Measurements from ENCODE around the gene PTPRK. TPM values are rescaled to one million over a fixed set of nuclear protein-coding genes. Genes with fewer than 3 reads are reported as not detected.

PTPRK gene
- total and polyA plus RNA-seq, 2 experiments from 2014 or later = 26.9 to 56.4 TPM

DNA sequence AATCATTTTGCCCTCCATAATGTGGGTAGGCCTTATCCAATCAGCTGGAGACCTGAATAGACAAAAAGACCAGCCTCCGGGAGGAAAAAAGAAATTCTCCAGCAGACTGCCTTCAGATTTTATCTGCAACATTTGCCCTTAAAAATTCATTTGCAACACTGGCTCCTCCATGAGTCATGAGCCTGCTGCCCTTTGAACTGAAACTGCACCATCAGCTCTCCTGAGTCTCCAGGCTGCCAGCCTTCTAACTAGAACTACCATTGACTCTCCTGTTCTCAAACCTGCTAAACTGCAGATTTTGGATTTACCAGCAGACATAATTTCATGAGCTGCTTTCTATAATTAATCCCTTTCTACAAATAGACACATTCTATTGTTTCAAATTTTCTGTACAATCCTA is 395.7 kb downstream of the PTPRK start:
- Histone ChIP-seq H3K36me3 (ENCODE audit: insufficient read depth) (no peaks in the 10 kb centered on the region), H3K27me3 (ENCODE audit: insufficient read depth) (no peaks in the 10 kb centered on the region), H2AFZ (no peak overlapping the region), H3K27ac (ENCODE audit: low read depth) (no peak overlapping the region), H3K4me1 (ENCODE audit: insufficient read depth) (no peaks in the 10 kb centered on the region), H4K20me1 (replicated peaks; ENCODE audit: insufficient read depth) (no peaks in the 10 kb centered on the region), H3K79me2 (replicated peaks; ENCODE audit: insufficient read depth) (no peaks in the 10 kb centered on the region), H3K9me2 (ENCODE audit: insufficient read depth) (no peaks in the 10 kb centered on the region), H3K4me3 (no peak overlapping the region), H3F3A (replicated peaks; ENCODE audit: low read depth) (no peaks in the 10 kb centered on the region), H3K4me2 (no peak overlapping the region)
- TF ChIP-seq, protein P1, sequence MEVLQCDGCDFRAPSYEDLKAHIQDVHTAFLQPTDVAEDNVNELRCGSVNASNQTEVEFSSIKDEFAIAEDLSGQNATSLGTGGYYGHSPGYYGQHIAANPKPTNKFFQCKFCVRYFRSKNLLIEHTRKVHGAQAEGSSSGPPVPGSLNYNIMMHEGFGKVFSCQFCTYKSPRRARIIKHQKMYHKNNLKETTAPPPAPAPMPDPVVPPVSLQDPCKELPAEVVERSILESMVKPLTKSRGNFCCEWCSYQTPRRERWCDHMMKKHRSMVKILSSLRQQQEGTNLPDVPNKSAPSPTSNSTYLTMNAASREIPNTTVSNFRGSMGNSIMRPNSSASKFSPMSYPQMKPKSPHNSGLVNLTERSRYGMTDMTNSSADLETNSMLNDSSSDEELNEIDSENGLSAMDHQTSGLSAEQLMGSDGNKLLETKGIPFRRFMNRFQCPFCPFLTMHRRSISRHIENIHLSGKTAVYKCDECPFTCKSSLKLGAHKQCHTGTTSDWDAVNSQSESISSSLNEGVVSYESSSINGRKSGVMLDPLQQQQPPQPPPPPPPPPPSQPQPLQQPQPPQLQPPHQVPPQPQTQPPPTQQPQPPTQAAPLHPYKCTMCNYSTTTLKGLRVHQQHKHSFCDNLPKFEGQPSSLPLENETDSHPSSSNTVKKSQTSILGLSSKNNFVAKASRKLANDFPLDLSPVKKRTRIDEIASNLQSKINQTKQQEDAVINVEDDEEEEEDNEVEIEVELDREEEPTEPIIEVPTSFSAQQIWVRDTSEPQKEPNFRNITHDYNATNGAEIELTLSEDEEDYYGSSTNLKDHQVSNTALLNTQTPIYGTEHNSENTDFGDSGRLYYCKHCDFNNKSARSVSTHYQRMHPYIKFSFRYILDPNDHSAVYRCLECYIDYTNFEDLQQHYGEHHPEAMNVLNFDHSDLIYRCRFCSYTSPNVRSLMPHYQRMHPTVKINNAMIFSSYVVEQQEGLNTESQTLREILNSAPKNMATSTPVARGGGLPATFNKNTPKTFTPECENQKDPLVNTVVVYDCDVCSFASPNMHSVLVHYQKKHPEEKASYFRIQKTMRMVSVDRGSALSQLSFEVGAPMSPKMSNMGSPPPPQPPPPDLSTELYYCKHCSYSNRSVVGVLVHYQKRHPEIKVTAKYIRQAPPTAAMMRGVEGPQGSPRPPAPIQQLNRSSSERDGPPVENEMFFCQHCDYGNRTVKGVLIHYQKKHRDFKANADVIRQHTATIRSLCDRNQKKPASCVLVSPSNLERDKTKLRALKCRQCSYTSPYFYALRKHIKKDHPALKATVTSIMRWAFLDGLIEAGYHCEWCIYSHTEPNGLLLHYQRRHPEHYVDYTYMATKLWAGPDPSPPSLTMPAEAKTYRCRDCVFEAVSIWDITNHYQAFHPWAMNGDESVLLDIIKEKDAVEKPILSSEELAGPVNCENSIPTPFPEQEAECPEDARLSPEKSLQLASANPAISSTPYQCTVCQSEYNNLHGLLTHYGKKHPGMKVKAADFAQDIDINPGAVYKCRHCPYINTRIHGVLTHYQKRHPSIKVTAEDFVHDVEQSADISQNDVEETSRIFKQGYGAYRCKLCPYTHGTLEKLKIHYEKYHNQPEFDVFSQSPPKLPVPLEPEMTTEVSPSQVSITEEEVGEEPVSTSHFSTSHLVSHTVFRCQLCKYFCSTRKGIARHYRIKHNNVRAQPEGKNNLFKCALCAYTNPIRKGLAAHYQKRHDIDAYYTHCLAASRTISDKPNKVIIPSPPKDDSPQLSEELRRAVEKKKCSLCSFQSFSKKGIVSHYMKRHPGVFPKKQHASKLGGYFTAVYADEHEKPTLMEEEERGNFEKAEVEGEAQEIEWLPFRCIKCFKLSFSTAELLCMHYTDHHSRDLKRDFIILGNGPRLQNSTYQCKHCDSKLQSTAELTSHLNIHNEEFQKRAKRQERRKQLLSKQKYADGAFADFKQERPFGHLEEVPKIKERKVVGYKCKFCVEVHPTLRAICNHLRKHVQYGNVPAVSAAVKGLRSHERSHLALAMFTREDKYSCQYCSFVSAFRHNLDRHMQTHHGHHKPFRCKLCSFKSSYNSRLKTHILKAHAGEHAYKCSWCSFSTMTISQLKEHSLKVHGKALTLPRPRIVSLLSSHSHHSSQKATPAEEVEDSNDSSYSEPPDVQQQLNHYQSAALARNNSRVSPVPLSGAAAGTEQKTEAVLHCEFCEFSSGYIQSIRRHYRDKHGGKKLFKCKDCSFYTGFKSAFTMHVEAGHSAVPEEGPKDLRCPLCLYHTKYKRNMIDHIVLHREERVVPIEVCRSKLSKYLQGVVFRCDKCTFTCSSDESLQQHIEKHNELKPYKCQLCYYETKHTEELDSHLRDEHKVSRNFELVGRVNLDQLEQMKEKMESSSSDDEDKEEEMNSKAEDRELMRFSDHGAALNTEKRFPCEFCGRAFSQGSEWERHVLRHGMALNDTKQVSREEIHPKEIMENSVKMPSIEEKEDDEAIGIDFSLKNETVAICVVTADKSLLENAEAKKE (CRISPR knock-in tag; IDR thresholded peaks at IDR 0.05) = no peak
- TF ChIP-seq, protein P2, sequence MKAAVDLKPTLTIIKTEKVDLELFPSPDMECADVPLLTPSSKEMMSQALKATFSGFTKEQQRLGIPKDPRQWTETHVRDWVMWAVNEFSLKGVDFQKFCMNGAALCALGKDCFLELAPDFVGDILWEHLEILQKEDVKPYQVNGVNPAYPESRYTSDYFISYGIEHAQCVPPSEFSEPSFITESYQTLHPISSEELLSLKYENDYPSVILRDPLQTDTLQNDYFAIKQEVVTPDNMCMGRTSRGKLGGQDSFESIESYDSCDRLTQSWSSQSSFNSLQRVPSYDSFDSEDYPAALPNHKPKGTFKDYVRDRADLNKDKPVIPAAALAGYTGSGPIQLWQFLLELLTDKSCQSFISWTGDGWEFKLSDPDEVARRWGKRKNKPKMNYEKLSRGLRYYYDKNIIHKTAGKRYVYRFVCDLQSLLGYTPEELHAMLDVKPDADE (IDR thresholded peaks at IDR 0.05) = no peak
- TF ChIP-seq, protein P3, sequence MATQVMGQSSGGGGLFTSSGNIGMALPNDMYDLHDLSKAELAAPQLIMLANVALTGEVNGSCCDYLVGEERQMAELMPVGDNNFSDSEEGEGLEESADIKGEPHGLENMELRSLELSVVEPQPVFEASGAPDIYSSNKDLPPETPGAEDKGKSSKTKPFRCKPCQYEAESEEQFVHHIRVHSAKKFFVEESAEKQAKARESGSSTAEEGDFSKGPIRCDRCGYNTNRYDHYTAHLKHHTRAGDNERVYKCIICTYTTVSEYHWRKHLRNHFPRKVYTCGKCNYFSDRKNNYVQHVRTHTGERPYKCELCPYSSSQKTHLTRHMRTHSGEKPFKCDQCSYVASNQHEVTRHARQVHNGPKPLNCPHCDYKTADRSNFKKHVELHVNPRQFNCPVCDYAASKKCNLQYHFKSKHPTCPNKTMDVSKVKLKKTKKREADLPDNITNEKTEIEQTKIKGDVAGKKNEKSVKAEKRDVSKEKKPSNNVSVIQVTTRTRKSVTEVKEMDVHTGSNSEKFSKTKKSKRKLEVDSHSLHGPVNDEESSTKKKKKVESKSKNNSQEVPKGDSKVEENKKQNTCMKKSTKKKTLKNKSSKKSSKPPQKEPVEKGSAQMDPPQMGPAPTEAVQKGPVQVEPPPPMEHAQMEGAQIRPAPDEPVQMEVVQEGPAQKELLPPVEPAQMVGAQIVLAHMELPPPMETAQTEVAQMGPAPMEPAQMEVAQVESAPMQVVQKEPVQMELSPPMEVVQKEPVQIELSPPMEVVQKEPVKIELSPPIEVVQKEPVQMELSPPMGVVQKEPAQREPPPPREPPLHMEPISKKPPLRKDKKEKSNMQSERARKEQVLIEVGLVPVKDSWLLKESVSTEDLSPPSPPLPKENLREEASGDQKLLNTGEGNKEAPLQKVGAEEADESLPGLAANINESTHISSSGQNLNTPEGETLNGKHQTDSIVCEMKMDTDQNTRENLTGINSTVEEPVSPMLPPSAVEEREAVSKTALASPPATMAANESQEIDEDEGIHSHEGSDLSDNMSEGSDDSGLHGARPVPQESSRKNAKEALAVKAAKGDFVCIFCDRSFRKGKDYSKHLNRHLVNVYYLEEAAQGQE (IDR thresholded peaks at IDR 0.05; ENCODE audit: unreplicated experiment) = no peak
- TF ChIP-seq ZNF331 (CRISPR knock-in tag; IDR thresholded peaks at IDR 0.05; ENCODE audit: low read depth) = no peak
- no peak for TF ChIP-seq EZH2phosphoT487 (IDR thresholded peaks at IDR 0.05; ENCODE audit: unreplicated experiment)
- no peak for TF ChIP-seq ZNF114 (CRISPR knock-in tag; IDR thresholded peaks at IDR 0.05)
- TF ChIP-seq POLR2AphosphoS5 (IDR thresholded peaks at IDR 0.05; ENCODE audit: low read depth) = no peak
- no peak for TF ChIP-seq JUNB (IDR thresholded peaks at IDR 0.05; ENCODE audit: unreplicated experiment)
- TF ChIP-seq, protein P4, sequence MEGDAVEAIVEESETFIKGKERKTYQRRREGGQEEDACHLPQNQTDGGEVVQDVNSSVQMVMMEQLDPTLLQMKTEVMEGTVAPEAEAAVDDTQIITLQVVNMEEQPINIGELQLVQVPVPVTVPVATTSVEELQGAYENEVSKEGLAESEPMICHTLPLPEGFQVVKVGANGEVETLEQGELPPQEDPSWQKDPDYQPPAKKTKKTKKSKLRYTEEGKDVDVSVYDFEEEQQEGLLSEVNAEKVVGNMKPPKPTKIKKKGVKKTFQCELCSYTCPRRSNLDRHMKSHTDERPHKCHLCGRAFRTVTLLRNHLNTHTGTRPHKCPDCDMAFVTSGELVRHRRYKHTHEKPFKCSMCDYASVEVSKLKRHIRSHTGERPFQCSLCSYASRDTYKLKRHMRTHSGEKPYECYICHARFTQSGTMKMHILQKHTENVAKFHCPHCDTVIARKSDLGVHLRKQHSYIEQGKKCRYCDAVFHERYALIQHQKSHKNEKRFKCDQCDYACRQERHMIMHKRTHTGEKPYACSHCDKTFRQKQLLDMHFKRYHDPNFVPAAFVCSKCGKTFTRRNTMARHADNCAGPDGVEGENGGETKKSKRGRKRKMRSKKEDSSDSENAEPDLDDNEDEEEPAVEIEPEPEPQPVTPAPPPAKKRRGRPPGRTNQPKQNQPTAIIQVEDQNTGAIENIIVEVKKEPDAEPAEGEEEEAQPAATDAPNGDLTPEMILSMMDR (conservative IDR thresholded peaks at IDR 0.05; ENCODE audit: low read depth in 2 of 2) = no peak
- no peak for TF ChIP-seq STAT1 (IDR thresholded peaks at IDR 0.05; ENCODE audit: unreplicated experiment)
- TF ChIP-seq EZH2 (IDR thresholded peaks at IDR 0.05; ENCODE audit: low read depth, unreplicated experiment) = no peak
- TF ChIP-seq NANOG (IDR thresholded peaks at IDR 0.05; ENCODE audit: borderline replicate concordance) = no peak
- no peak for TF ChIP-seq CREB1 (CRISPR knock-in tag; IDR thresholded peaks at IDR 0.05; ENCODE audit: low read depth)
- no peaks in the 10 kb centered on the region for H3K36me3 Mint-ChIP-seq (ENCODE audit: low read depth)
- H3K4me1 Mint-ChIP-seq = no peaks in the 10 kb centered on the region
- no peak overlapping the region for H3K4me3 Mint-ChIP-seq
- H3K27me3 Mint-ChIP-seq (ENCODE audit: insufficient read depth, low read depth, poor library complexity) = no peaks in the 10 kb centered on the region
- no peaks in the 10 kb centered on the region for H3K9me3 Mint-ChIP-seq
- ATAC-seq (no peak), DNase-seq (ENCODE audit: low spot score) (no peak)
- H3K27ac Mint-ChIP-seq = no peak overlapping the region
